ENCODE measurements around the gene PDE6A. TPM values are rescaled to one million over a fixed set of nuclear protein-coding genes. Genes with fewer than 3 reads are reported as not detected.

The PDE6A gene
- total and polyA plus RNA-seq, 9 of the 15 experiments (the other 6 are each of a cell fraction or from before 2014, with no cell fraction given) = 0.01 to 0.04 (median 0.01) TPM; not detected in 6

DNA sequence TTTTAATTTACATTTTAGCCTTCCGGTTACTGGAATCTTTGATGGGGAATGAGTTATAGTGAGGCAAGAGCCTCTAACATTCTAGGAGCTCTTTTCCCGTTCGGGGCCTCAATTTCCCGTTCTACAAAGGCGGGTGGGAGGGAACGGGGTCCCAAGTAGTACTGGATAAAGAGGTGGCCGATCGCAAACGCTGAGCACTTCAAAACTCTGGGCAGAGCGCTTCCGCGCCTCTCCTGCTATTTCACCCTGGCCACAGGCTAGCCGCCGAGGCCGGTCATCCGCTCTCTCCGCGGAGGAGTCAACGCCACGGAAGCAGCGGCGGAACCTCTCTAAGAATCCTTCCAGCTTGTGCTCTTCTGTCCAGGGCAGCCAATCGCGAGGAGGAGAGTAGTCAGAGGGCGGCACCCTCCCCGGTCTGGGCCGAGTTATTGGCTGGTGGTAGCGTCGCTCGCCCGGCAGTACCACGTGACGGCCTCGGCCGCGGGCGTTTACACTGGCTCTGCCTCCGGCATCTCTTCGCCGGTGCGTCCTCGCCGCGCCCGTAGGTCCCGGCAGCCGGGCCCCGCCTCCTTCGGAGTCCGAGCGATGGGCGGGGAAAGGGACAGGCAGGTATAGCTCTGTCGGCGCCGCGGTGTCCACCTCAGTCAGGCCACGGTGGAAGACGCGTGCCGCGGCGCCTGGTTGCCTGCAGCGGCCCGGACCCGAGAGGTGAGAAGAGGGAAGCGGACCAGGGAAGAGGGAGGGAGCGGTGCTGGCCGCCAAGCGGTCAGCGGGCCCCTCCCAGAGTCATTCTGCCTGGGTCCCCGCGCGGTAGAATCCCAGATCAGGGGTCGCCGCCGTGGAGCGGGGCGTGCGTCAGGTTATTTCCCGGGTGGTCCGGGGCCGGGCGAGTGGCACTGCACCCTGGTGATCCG, 15.9 kb upstream of the PDE6A start, which contains the start of gene SLC26A2 (continued):
- TF ChIP-seq, protein P1, sequence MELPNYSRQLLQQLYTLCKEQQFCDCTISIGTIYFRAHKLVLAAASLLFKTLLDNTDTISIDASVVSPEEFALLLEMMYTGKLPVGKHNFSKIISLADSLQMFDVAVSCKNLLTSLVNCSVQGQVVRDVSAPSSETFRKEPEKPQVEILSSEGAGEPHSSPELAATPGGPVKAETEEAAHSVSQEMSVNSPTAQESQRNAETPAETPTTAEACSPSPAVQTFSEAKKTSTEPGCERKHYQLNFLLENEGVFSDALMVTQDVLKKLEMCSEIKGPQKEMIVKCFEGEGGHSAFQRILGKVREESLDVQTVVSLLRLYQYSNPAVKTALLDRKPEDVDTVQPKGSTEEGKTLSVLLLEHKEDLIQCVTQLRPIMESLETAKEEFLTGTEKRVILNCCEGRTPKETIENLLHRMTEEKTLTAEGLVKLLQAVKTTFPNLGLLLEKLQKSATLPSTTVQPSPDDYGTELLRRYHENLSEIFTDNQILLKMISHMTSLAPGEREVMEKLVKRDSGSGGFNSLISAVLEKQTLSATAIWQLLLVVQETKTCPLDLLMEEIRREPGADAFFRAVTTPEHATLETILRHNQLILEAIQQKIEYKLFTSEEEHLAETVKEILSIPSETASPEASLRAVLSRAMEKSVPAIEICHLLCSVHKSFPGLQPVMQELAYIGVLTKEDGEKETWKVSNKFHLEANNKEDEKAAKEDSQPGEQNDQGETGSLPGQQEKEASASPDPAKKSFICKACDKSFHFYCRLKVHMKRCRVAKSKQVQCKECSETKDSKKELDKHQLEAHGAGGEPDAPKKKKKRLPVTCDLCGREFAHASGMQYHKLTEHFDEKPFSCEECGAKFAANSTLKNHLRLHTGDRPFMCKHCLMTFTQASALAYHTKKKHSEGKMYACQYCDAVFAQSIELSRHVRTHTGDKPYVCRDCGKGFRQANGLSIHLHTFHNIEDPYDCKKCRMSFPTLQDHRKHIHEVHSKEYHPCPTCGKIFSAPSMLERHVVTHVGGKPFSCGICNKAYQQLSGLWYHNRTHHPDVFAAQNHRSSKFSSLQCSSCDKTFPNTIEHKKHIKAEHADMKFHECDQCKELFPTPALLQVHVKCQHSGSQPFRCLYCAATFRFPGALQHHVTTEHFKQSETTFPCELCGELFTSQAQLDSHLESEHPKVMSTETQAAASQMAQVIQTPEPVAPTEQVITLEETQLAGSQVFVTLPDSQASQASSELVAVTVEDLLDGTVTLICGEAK (IDR thresholded peaks at IDR 0.05) = 0 out of 2 replicates have a peak, but pooled peaks have one; percentile 5
- TF ChIP-seq, protein P1 (CRISPR knock-in tag; IDR thresholded peaks at IDR 0.05) = no peak
- no peak for TF ChIP-seq FOSL1 (tag; conservative IDR thresholded peaks at IDR 0.05)
- TF ChIP-seq, protein P2, sequence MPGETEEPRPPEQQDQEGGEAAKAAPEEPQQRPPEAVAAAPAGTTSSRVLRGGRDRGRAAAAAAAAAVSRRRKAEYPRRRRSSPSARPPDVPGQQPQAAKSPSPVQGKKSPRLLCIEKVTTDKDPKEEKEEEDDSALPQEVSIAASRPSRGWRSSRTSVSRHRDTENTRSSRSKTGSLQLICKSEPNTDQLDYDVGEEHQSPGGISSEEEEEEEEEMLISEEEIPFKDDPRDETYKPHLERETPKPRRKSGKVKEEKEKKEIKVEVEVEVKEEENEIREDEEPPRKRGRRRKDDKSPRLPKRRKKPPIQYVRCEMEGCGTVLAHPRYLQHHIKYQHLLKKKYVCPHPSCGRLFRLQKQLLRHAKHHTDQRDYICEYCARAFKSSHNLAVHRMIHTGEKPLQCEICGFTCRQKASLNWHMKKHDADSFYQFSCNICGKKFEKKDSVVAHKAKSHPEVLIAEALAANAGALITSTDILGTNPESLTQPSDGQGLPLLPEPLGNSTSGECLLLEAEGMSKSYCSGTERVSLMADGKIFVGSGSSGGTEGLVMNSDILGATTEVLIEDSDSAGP (CRISPR knock-in tag; IDR thresholded peaks at IDR 0.05) = 0 out of 2 replicates have a peak, but pooled peaks have one; percentile 31
- no peak for TF ChIP-seq NFATC3 (IDR thresholded peaks at IDR 0.05)
